22Rv1 (cell line): Measurements from ENCODE around the gene AGFG2.

ENCODE experiments used
- CTCF ChIP-seq: fragments of 450-650 bp; IDR thresholded peaks from 2 replicates; pipeline ENCODE4 v1.5.1; 2017; ENCODE audit warnings: mild to moderate bottlenecking
- ZFX ChIP-seq: fragments of 450-650 bp; IDR thresholded peaks from 2 replicates; pipeline ENCODE4 v1.6.1; 2017; ENCODE audit warnings: antibody characterized with exemption, borderline replicate concordance

- TF ChIP-seq CTCF: no peak
- TF ChIP-seq ZFX: no peak
These were observed 26.1 kb downstream of the AGFG2 start for GRCh38 chr7:100565133-100565571.
